DOHH2 (cell line): Measurements from ENCODE around the gene CASS4.
A peak's percentile ranks its signal among the peaks of the same experiment; 100 is the strongest.
"Not testable (repeated sequence)": the region's sequence is repeated elsewhere in the genome, so short reads cannot be mapped to it uniquely, and the experiment has no call there.

ENCODE experiments used
- H3F3A ChIP-seq: fragments of 200-600 bp; sonication (generic), shearing (Covaris generic); 2 replicates; pipeline ENCODE4 v1.6.0; 2016; ENCODE audit warnings: antibody characterized with exemption, mild to moderate bottlenecking; ENCODE audit not compliant: control insufficient read depth, insufficient read depth
- H3K27ac ChIP-seq: fragments of 200-600 bp; sonication (generic); 2 replicates; pipeline ENCODE4 v1.5.1; 2014; ENCODE audit warnings: low read depth, mild to moderate bottlenecking, low read length, moderate library complexity
- H3K27me3 ChIP-seq: fragments of 200-600 bp; sonication (generic); 2 replicates; pipeline ENCODE4 v1.6.1; 2014; ENCODE audit warnings: mild to moderate bottlenecking, low read length, mixed read lengths; ENCODE audit not compliant: control insufficient read depth
- H3K36me3 ChIP-seq: fragments of 200-600 bp; sonication (generic); 2 replicates; pipeline ENCODE4 v1.6.1; 2014; ENCODE audit warnings: mild to moderate bottlenecking, low read length, moderate library complexity, mixed read lengths; ENCODE audit not compliant: control insufficient read depth
- H3K4me1 ChIP-seq: fragments of 200-600 bp; sonication (generic); 2 replicates; pipeline ENCODE4 v1.6.1; 2014; ENCODE audit warnings: mild to moderate bottlenecking, low read length, mixed read lengths; ENCODE audit not compliant: control insufficient read depth
- H3K4me2 ChIP-seq: fragments of 200-600 bp; sonication (generic); 2 replicates; pipeline ENCODE4 v1.6.0; 2014; ENCODE audit warnings: mild to moderate bottlenecking, low read length, moderate library complexity
- H3K4me3 ChIP-seq: fragments of 200-600 bp; sonication (generic); 2 replicates; pipeline ENCODE4 v1.5.1; 2014; ENCODE audit warnings: mild to moderate bottlenecking, low read length, mixed read lengths
- H3K79me2 ChIP-seq: fragments of 200-600 bp; sonication (generic); 2 replicates; pipeline ENCODE4 v1.6.1; 2014; ENCODE audit warnings: mild to moderate bottlenecking, low read length, mixed read lengths; ENCODE audit not compliant: control insufficient read depth
- H3K9me2 ChIP-seq: fragments of 200-600 bp; sonication (generic); replicated peaks from 2 replicates; pipeline ENCODE4 v1.6.1; 2014; ENCODE audit warnings: mild to moderate bottlenecking, low read length, mixed read lengths; ENCODE audit not compliant: control insufficient read depth
- H3K9me3 ChIP-seq: fragments of 200-600 bp; sonication (generic); 2 replicates; pipeline ENCODE4 v1.6.1; 2014; ENCODE audit warnings: antibody characterized with exemption, low read length, mixed read lengths; ENCODE audit not compliant: control insufficient read depth, insufficient read depth
- H4K20me1 ChIP-seq: fragments of 200-600 bp; sonication (generic); 2 replicates; pipeline ENCODE4 v1.6.0; 2014; ENCODE audit warnings: low read depth, mild to moderate bottlenecking, antibody characterized with exemption, low read length, moderate library complexity; ENCODE audit not compliant: control insufficient read depth, insufficient read depth
- EZH2phosphoT487 ChIP-seq: fragments of 200-600 bp; sonication (generic); IDR thresholded peaks from 2 replicates; pipeline ENCODE4 v1.6.1; 2017; ENCODE audit warnings: borderline replicate concordance, mild to moderate bottlenecking, antibody characterized with exemption, low read length, moderate library complexity, mixed read lengths
- TF ChIP-seq, protein P1 (sequence below): fragments of 200-600 bp; sonication (generic); IDR thresholded peaks from one replicate; pipeline ENCODE4 v1.5.1; 2014; ENCODE audit warnings: antibody characterized with exemption, mild to moderate bottlenecking, low read depth, low read length; ENCODE audit not compliant: poor library complexity, severe bottlenecking

Gene CASS4

DNA sequence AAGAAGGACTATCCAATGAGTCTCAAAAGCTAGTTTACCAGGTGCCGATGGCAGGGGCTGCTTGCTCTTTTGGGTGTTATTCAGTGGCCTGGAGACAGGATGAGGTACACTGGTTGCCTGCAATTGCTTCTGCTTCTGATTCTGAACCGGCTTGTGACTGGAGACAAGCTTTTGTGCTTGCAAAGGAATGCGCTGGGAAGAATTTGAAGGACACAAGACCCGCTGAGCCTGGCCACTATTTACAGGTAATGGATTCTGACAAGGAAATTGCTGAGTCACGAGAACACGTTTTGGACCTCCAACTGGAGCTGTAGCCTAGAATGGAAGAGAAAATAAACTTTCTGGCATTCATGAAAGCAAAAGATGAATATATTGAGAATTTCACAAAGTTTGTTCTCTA, 25.8 kb upstream of the CASS4 start:
- no peak for TF ChIP-seq EZH2phosphoT487
- TF ChIP-seq, protein P1, sequence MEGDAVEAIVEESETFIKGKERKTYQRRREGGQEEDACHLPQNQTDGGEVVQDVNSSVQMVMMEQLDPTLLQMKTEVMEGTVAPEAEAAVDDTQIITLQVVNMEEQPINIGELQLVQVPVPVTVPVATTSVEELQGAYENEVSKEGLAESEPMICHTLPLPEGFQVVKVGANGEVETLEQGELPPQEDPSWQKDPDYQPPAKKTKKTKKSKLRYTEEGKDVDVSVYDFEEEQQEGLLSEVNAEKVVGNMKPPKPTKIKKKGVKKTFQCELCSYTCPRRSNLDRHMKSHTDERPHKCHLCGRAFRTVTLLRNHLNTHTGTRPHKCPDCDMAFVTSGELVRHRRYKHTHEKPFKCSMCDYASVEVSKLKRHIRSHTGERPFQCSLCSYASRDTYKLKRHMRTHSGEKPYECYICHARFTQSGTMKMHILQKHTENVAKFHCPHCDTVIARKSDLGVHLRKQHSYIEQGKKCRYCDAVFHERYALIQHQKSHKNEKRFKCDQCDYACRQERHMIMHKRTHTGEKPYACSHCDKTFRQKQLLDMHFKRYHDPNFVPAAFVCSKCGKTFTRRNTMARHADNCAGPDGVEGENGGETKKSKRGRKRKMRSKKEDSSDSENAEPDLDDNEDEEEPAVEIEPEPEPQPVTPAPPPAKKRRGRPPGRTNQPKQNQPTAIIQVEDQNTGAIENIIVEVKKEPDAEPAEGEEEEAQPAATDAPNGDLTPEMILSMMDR = no peak
- H3K4me3 ChIP-seq = no peak overlapping the region
- 0 out of 2 replicates have a peak, but pooled peaks cover 3% of the 10 kb centered on the region for H4K20me1 ChIP-seq
- no peaks in the 10 kb centered on the region for H3K9me3 ChIP-seq
- H3K27me3 ChIP-seq = no peaks in the 10 kb centered on the region
- no peaks in the 10 kb centered on the region for H3K9me2 ChIP-seq
- H3K36me3 ChIP-seq = peaks cover 97% of the 10 kb centered on the region
- 0 out of 2 replicates have a peak, but pooled peaks cover 3% of the 10 kb centered on the region for H3F3A ChIP-seq
- peaks cover 15% of the 10 kb centered on the region for H3K4me1 ChIP-seq
- no peak overlapping the region for H3K4me2 ChIP-seq
- H3K79me2 ChIP-seq = peaks cover 91% of the 10 kb centered on the region
- H3K27ac ChIP-seq = no peak overlapping the region

- Histone ChIP-seq H3K36me3 (peaks cover 89% of the 10 kb centered on the region), H3F3A (0 out of 2 replicates have a peak, but pooled peaks cover 3% of the 10 kb centered on the region), H3K79me2 (peaks cover 94% of the 10 kb centered on the region), H3K27ac (no peak overlapping the region), H3K9me3 (no peaks in the 10 kb centered on the region), H3K4me1 (peaks cover 22% of the 10 kb centered on the region), H4K20me1 (peaks cover 9% of the 10 kb centered on the region; the same call in 1 of the 2 replicates), H3K9me2 (no peaks in the 10 kb centered on the region), H3K4me2 (peak overlapping the region; percentile 7; the same call in 1 of the 2 replicates), H3K4me3 (no peak overlapping the region), H3K27me3 (no peaks in the 10 kb centered on the region)
- TF ChIP-seq, protein P1 = no peak
- TF ChIP-seq EZH2phosphoT487 = no peak
Measured at GRCh38 chr20:56388882-56389281, 23.2 kb upstream of the CASS4 start.

DNA sequence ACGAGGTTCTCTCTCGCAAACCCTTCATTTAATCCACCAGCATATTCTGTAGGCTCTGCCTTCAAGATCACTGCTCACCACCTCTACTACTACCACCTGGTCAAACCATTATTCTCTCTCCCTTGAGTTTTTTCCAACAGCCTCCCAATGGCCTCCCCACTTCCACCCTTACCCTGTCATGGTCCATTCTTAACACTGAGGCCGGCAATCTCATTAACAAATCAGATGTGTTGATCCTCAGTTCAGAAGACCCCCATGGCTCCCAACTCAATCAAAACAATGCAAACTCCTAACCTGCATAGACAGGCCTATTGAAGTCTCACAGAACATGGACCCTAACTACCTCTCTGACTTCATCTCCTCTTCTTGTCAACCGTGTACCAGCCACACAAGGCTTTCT, 22.3 kb upstream of the CASS4 start:
- no peak overlapping the region for H3K4me3 ChIP-seq
- H3K9me3 ChIP-seq = no peaks in the 10 kb centered on the region
- H3K27ac ChIP-seq = no peak overlapping the region
- H4K20me1 ChIP-seq = peaks cover 9% of the 10 kb centered on the region; the same call in 1 of the 2 replicates
- peaks cover 89% of the 10 kb centered on the region for H3K36me3 ChIP-seq
- peak overlapping the region; percentile 72 for H3K4me2 ChIP-seq
- H3K4me1 ChIP-seq = peaks cover 31% of the 10 kb centered on the region
- H3K79me2 ChIP-seq = peaks cover 94% of the 10 kb centered on the region
- no peaks in the 10 kb centered on the region for H3K9me2 ChIP-seq
- TF ChIP-seq, protein P1 = no peak
- TF ChIP-seq EZH2phosphoT487 = no peak
- no peaks in the 10 kb centered on the region for H3K27me3 ChIP-seq
- H3F3A ChIP-seq = 0 out of 2 replicates have a peak, but pooled peaks cover 3% of the 10 kb centered on the region

GRCh38 chr20:56390396-56390795, 21.7 kb upstream of the CASS4 start:
- not testable (repeated sequence) for H3K9me3 ChIP-seq, H3K27me3 ChIP-seq, H3F3A ChIP-seq, H3K9me2 ChIP-seq, H4K20me1 ChIP-seq, H3K27ac ChIP-seq
- peak overlapping the region; percentile 72 for H3K4me2 ChIP-seq
- H3K4me1 ChIP-seq = peaks cover 31% of the 10 kb centered on the region
- H3K36me3 ChIP-seq = peaks cover 89% of the 10 kb centered on the region
- peak overlapping the region; percentile 97 for H3K4me3 ChIP-seq
- peaks cover 95% of the 10 kb centered on the region for H3K79me2 ChIP-seq
